Measurements from ENCODE around the gene CCDC6.

DNA sequence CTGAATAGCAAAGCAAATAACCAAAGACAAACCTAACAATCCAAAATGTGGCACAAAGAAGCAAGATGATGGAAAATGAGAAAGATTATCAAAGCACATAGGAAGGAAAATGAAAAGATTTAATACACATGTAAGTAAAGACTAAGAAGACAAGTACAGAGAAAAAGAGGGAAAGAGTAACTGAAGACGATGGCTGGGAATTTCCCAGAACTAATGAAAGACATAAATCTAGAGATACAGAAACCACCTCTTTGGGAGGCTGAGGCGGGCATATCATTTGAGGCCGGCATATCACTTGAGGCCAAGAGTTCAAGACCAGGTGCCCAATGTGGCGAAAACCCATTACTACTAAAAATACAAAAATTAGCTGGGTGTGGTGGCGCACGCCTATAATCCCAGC lies 46.8 kb downstream of the CCDC6 start:
- TF ChIP-seq, protein P1, sequence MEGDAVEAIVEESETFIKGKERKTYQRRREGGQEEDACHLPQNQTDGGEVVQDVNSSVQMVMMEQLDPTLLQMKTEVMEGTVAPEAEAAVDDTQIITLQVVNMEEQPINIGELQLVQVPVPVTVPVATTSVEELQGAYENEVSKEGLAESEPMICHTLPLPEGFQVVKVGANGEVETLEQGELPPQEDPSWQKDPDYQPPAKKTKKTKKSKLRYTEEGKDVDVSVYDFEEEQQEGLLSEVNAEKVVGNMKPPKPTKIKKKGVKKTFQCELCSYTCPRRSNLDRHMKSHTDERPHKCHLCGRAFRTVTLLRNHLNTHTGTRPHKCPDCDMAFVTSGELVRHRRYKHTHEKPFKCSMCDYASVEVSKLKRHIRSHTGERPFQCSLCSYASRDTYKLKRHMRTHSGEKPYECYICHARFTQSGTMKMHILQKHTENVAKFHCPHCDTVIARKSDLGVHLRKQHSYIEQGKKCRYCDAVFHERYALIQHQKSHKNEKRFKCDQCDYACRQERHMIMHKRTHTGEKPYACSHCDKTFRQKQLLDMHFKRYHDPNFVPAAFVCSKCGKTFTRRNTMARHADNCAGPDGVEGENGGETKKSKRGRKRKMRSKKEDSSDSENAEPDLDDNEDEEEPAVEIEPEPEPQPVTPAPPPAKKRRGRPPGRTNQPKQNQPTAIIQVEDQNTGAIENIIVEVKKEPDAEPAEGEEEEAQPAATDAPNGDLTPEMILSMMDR (IDR thresholded peaks at IDR 0.05): no peak
- TF ChIP-seq POLR2A (IDR thresholded peaks at IDR 0.05): no peak
